Astrocyte (in vitro differentiated cells and primary cell): ENCODE data around the gene FBXW8.

Source experiments
- EZH2 ChIP-seq: IDR thresholded peaks from 2 replicates; pipeline ENCODE4 v1.6.1; 2012; ENCODE audit warnings: mild to moderate bottlenecking, low read length, inconsistent platforms; ENCODE audit not compliant: insufficient read depth
- TF ChIP-seq, protein P1 (sequence below): IDR thresholded peaks from 2 replicates; pipeline ENCODE4 v1.5.1; 2011; ENCODE audit warnings: low read depth, mild to moderate bottlenecking, inconsistent platforms, low read length, moderate library complexity; ENCODE audit not compliant: insufficient read depth

DNA sequence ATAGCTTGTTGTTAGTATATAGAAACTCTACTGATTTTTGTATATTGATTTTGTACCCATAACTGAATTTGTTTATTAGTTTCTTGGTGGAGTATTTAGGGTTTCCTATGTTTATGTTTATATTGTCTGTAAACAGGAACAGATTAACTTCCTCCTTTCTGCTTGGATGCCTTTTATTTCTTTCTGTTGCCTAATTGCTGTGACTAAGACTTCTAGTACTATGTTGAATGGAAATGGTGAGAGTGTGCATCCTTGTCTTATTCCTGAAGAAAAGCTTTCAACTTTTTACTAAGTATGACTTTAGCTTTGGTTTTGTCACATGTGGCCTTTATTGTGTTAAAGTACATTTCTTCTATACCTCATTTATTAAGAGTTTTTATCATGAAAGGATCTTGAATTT is 20.9 kb downstream of the FBXW8 start:
- TF ChIP-seq, protein P1, sequence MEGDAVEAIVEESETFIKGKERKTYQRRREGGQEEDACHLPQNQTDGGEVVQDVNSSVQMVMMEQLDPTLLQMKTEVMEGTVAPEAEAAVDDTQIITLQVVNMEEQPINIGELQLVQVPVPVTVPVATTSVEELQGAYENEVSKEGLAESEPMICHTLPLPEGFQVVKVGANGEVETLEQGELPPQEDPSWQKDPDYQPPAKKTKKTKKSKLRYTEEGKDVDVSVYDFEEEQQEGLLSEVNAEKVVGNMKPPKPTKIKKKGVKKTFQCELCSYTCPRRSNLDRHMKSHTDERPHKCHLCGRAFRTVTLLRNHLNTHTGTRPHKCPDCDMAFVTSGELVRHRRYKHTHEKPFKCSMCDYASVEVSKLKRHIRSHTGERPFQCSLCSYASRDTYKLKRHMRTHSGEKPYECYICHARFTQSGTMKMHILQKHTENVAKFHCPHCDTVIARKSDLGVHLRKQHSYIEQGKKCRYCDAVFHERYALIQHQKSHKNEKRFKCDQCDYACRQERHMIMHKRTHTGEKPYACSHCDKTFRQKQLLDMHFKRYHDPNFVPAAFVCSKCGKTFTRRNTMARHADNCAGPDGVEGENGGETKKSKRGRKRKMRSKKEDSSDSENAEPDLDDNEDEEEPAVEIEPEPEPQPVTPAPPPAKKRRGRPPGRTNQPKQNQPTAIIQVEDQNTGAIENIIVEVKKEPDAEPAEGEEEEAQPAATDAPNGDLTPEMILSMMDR, result no peak
- no peak for TF ChIP-seq EZH2
